IMR-90 (cell line): ENCODE measurements around the gene ATG7. TPM values are rescaled to one million over a fixed set of nuclear protein-coding genes. Genes with fewer than 3 reads are reported as not detected.

Experiments used
- ATAC-seq: fragments of 200-7000 bp; cut with Tn5 transposase; 2 replicates; pipeline ENCODE4 v1.9.1; 2020; ENCODE audit warnings: low read depth, mild to moderate bottlenecking, moderate library complexity
- BruUV-seq: library from RNA; stranded (reverse); fragments of 400-500 nt; replicated peaks from 2 replicates; lab custom pipeline; 2021; lab: Mats Ljungman, UMichigan
- CTCF ChIA-PET: fragments of 300-600 bp; formaldehyde crosslinking; extraction: SDS; loops from one replicate; lab custom pipeline; 2021; ENCODE audit warnings: antibody characterized with exemption; lab: Yijun Ruan, JAX
- POLR2A ChIA-PET: fragments of 300-600 bp; sonication (Branson Sonifier 250); formaldehyde crosslinking; loops from one replicate; lab custom pipeline; 2022; ENCODE audit warnings: antibody characterized with exemption; ENCODE audit not compliant: unreplicated experiment; lab: Charles Lee
- DNase-seq: peaks from one replicate; pipeline ENCODE4 v3.0.0; 2013
- H2AFZ ChIP-seq: replicated peaks from 2 replicates; pipeline ENCODE3; 2013; ENCODE audit warnings: low read length, mild to moderate bottlenecking; ENCODE audit not compliant: poor library complexity
- H2AK5ac ChIP-seq: 2 replicates; pipeline ENCODE4 v1.6.1; 2013; ENCODE audit warnings: low read depth, low read length, inconsistent platforms
- H2AK9ac ChIP-seq: replicated peaks from 2 replicates; pipeline ENCODE3; 2013; ENCODE audit warnings: mild to moderate bottlenecking, low read depth, low read length, moderate library complexity; ENCODE audit not compliant: poor library complexity
- H2BK120ac ChIP-seq: 2 replicates; pipeline ENCODE4 v1.6.1; 2013; ENCODE audit warnings: low read depth, low read length, inconsistent platforms
- H2BK15ac ChIP-seq: 3 replicates; pipeline ENCODE4 v1.6.1; 2013; ENCODE audit warnings: low read depth, low read length, inconsistent platforms
- H2BK20ac ChIP-seq: 2 replicates; pipeline ENCODE4 v1.6.1; 2013; ENCODE audit warnings: low read depth, mild to moderate bottlenecking, inconsistent platforms, low read length, moderate library complexity
- H2BK5ac ChIP-seq: 2 replicates; pipeline ENCODE4 v1.6.1; 2013; ENCODE audit warnings: mild to moderate bottlenecking, low read depth, low read length, inconsistent platforms; ENCODE audit not compliant: poor library complexity, severe bottlenecking
- H3K14ac ChIP-seq: replicated peaks from 2 replicates; pipeline ENCODE4 v1.6.1; 2013; ENCODE audit warnings: low read depth, low read length, inconsistent platforms
- H3K18ac ChIP-seq: 2 replicates; pipeline ENCODE4 v1.6.1; 2013; ENCODE audit warnings: low read depth, low read length, control low read depth
- H3K23ac ChIP-seq: 2 replicates; pipeline ENCODE4 v1.6.1; 2013; ENCODE audit warnings: low read depth, low read length, inconsistent platforms
- H3K27ac ChIP-seq: 2 replicates; pipeline ENCODE4 v1.5.1; 2013; ENCODE audit warnings: mild to moderate bottlenecking, control low read depth, low read length; ENCODE audit not compliant: insufficient read depth
- H3K27me3 ChIP-seq: 2 replicates; pipeline ENCODE4 v1.6.1; 2013; ENCODE audit warnings: low read length; ENCODE audit not compliant: control insufficient read depth, insufficient read depth
- H3K36me3 ChIP-seq: 2 replicates; pipeline ENCODE4 v1.6.1; 2013; ENCODE audit warnings: low read length, mixed read lengths; ENCODE audit not compliant: control insufficient read depth, insufficient read depth
- H3K4ac ChIP-seq: 2 replicates; pipeline ENCODE4 v1.6.1; 2013; ENCODE audit warnings: low read depth, low read length, inconsistent platforms
- H3K4me1 ChIP-seq: 2 replicates; pipeline ENCODE4 v1.6.1; 2013; ENCODE audit warnings: low read length, mixed read lengths; ENCODE audit not compliant: control insufficient read depth, insufficient read depth
- H3K4me2 ChIP-seq: 2 replicates; pipeline ENCODE4 v1.6.1; 2013; ENCODE audit warnings: low read depth, mild to moderate bottlenecking, control low read depth, low read length, moderate library complexity
- H3K4me3 ChIP-seq: 2 replicates; pipeline ENCODE4 v1.5.1; 2013; ENCODE audit warnings: low read depth, mild to moderate bottlenecking, control low read depth, low read length, moderate library complexity; ENCODE audit not compliant: insufficient read depth
- H3K56ac ChIP-seq: 2 replicates; pipeline ENCODE4 v1.6.1; 2013; ENCODE audit warnings: low read length, inconsistent platforms; ENCODE audit not compliant: insufficient read depth; ENCODE audit errors: extremely low read depth
- H3K79me1 ChIP-seq, 2 experiments: 2 replicates each; pipeline ENCODE4 v1.6.1; 2013; ENCODE audit warnings: low read length in 2 of 2, inconsistent platforms in 1 of 2, low read depth in 1 of 2
- H3K9ac ChIP-seq: 2 replicates; pipeline ENCODE4 v1.6.1; 2013; ENCODE audit warnings: low read depth, low read length, control low read depth
- H3K9me1 ChIP-seq: 2 replicates; pipeline ENCODE4 v1.6.1; 2013; ENCODE audit warnings: low read length, inconsistent platforms; ENCODE audit not compliant: insufficient read depth
- H3K9me3 ChIP-seq: 2 replicates; pipeline ENCODE4 v1.6.1; 2013; ENCODE audit warnings: low read length; ENCODE audit not compliant: control insufficient read depth, insufficient read depth
- H4K20me1 ChIP-seq: 2 replicates; pipeline ENCODE4 v1.6.1; 2013; ENCODE audit warnings: low read length, inconsistent platforms; ENCODE audit not compliant: insufficient read depth
- H4K5ac ChIP-seq: 2 replicates; pipeline ENCODE4 v1.6.1; 2013; ENCODE audit warnings: mild to moderate bottlenecking, low read depth, low read length, control low read depth
- H4K8ac ChIP-seq, 2 experiments: 2 replicates each; pipeline ENCODE4 v1.6.1; 2013; ENCODE audit warnings: low read depth in 2 of 2, low read length in 2 of 2, control low read depth in 1 of 2, inconsistent platforms in 1 of 2
- H4K91ac ChIP-seq: 2 replicates; pipeline ENCODE4 v1.6.1; 2013; ENCODE audit warnings: low read depth, low read length, inconsistent platforms; ENCODE audit not compliant: insufficient read depth
- BHLHE40 ChIP-seq: fragments of 150-350 bp; IDR thresholded peaks from 2 replicates; pipeline ENCODE4 v1.6.1; 2016; ENCODE audit warnings: mild to moderate bottlenecking, low read depth, low read length
- CEBPB ChIP-seq: IDR thresholded peaks from 2 replicates; pipeline ENCODE4 v1.6.1; 2012; ENCODE audit warnings: low read depth, low read length, improper control_type of control experiment
- CTCF ChIP-seq: conservative IDR thresholded peaks from 2 replicates; pipeline ENCODE4 v1.5.1; 2012; ENCODE audit warnings: mild to moderate bottlenecking, low read depth, low read length, improper control_type of control experiment
- ELK1 ChIP-seq: fragments of 150-350 bp; IDR thresholded peaks from 2 replicates; pipeline ENCODE4 v1.6.1; 2016; ENCODE audit warnings: low read depth, mild to moderate bottlenecking, low read length, moderate library complexity, borderline replicate concordance
- FOS ChIP-seq: fragments of 150-350 bp; IDR thresholded peaks from 2 replicates; pipeline ENCODE4 v1.6.1; 2016; ENCODE audit warnings: low read depth, low read length
- MAFK ChIP-seq: IDR thresholded peaks from 2 replicates; pipeline ENCODE4 v1.6.1; 2012; ENCODE audit warnings: low read depth, low read length, improper control_type of control experiment
- NFE2L2 ChIP-seq: fragments of 150-350 bp; IDR thresholded peaks from 2 replicates; pipeline ENCODE4 v1.6.1; 2016; ENCODE audit warnings: low read depth, mild to moderate bottlenecking, low read length
- POLR2A ChIP-seq: IDR thresholded peaks from 2 replicates; pipeline ENCODE4 v1.6.1; 2012; ENCODE audit warnings: mild to moderate bottlenecking, low read depth, low read length
- RAD21 ChIP-seq: IDR thresholded peaks from 2 replicates; pipeline ENCODE4 v1.6.1; 2012; ENCODE audit warnings: low read length, improper control_type of control experiment
- RCOR1 ChIP-seq: IDR thresholded peaks from 2 replicates; pipeline ENCODE4 v1.6.1; 2012; ENCODE audit warnings: mild to moderate bottlenecking, low read length, improper control_type of control experiment; ENCODE audit not compliant: insufficient replicate concordance
- RFX5 ChIP-seq: IDR thresholded peaks from 2 replicates; pipeline ENCODE4 v1.8.0; 2012; ENCODE audit warnings: low read depth, mild to moderate bottlenecking, low read length, moderate library complexity
- SMC3 ChIP-seq: fragments of 150-350 bp; IDR thresholded peaks from 2 replicates; pipeline ENCODE4 v1.6.1; 2016; ENCODE audit warnings: low read depth, mild to moderate bottlenecking, antibody characterized with exemption, low read length, moderate library complexity
- WGBS, 2 experiments: methylation state at CpG; one replicate each; pipeline versions ENCODE4 v1.1.5 to v1.1.7; 2013; ENCODE audit warnings: missing lambda C conversion rate in 2 of 2; ENCODE audit not compliant: insufficient read length in 1 of 2; ENCODE audit errors: extremely low coverage in 2 of 2; 5-methylcytosine and 5-hydroxymethylcytosine counted together
- dilution Hi-C: fragments of 300-500 bp; cut with HindIII; formaldehyde crosslinking; loops from one replicate; pipeline ENCODE4 v1.14.3; 2018; ENCODE audit warnings: low sequenced_read_pairs; ENCODE audit not compliant: unreplicated experiment
- in situ Hi-C: fragments of 300-500 bp; cut with MboI; formaldehyde crosslinking; loops from 3 replicates; pipeline ENCODE4 v1.14.3; 2019; ENCODE audit warnings: low sequenced_read_pairs, inconsistent platforms, mixed read lengths
- intact Hi-C: fragments of 100-400 bp; cut with micrococcal nuclease; formaldehyde crosslinking; loops from 2 replicates; pipeline ENCODE4 v1.10.0; 2022
- polyA plus RNA-seq, 3 experiments: library from polyadenylated mRNA; depleted of rRNA; stranded (reverse); fragments of >200 nt; gene quantifications; 2 replicates each; pipeline ENCODE4 v1.2.3, GENCODE V29; 2012; ENCODE audit warnings: low replicate concordance in 1 of 3
- total RNA-seq: library from RNA; depleted of rRNA; stranded (reverse); fragments of >200 nt; gene quantifications from 2 replicates; pipeline ENCODE4 v1.2.3, GENCODE V29; 2012

ATG7 gene
- total and polyA plus RNA-seq, 2 of the 4 experiments (the other 2 are of a cell fraction), result 15.6 to 51.4 TPM

GRCh38 chr3:11480663-11481298, 208.6 kb downstream of the ATG7 start:
- H3K56ac ChIP-seq, result no peak overlapping the region
- no peak overlapping the region for H2BK15ac ChIP-seq
- no peak for TF ChIP-seq SMC3
- TF ChIP-seq FOS, result no peak
- TF ChIP-seq NFE2L2, result no peak
- no peak for TF ChIP-seq MAFK
- TF ChIP-seq RAD21, result no peak
- TF ChIP-seq CEBPB, result no peak
- no peak for TF ChIP-seq BHLHE40
- TF ChIP-seq POLR2A, result no peak
- no peak for TF ChIP-seq RCOR1
- no peak for TF ChIP-seq RFX5
- TF ChIP-seq CTCF, result no peak
- no peak for TF ChIP-seq ELK1
- H3K79me1 ChIP-seq, result peaks cover 0 to 25% of the 10 kb centered on the region in 2 experiments; a peak in 1 of 4 replicates
- no peak overlapping the region for H3K9ac ChIP-seq
- H4K20me1 ChIP-seq, result no peaks in the 10 kb centered on the region
- H3K4me2 ChIP-seq, result no peak overlapping the region
- no peak overlapping the region for H2AFZ ChIP-seq
- no peak overlapping the region for H3K27ac ChIP-seq
- no TSS peak for BruUV-seq
- H4K8ac ChIP-seq, result no peak overlapping the region
- H3K4me1 ChIP-seq, result peaks cover 13% of the 10 kb centered on the region
- H3K4me3 ChIP-seq, result no peak overlapping the region
- intact Hi-C loops, result no loop called here
- H2BK120ac ChIP-seq, result no peak overlapping the region
- H4K5ac ChIP-seq, result no peak overlapping the region
- H2AK5ac ChIP-seq, result no peak overlapping the region
- no peak overlapping the region for H2AK9ac ChIP-seq
- H3K23ac ChIP-seq, result no peak overlapping the region
- H3K9me3 ChIP-seq, result no peaks in the 10 kb centered on the region
- peaks cover 4% of the 10 kb centered on the region; the same call in 1 of the 2 replicates for H3K9me1 ChIP-seq
- no peak overlapping the region for H4K91ac ChIP-seq
- CTCF ChIA-PET, result no interaction called here
- H3K18ac ChIP-seq, result no peak overlapping the region
- no peaks in the 10 kb centered on the region for H3K36me3 ChIP-seq
- H2BK5ac ChIP-seq, result no peak overlapping the region
- dilution Hi-C loops, result no loop called here
- DNase-seq, result no peak
- no peak overlapping the region for H3K14ac ChIP-seq
- H2BK20ac ChIP-seq, result no peak overlapping the region
- in situ Hi-C loops, result no loop called here
- ATAC-seq, result no peak
- POLR2A ChIA-PET, result no interaction called here
- WGBS, 2 experiments, result 85% methylated on average over 3 of the region's 7 CpGs; no CpG with 5 or more reads in 1 of the 2 experiments
- H3K4ac ChIP-seq, result no peak overlapping the region; the same call in 1 of the 2 replicates
- H3K27me3 ChIP-seq, result no peaks in the 10 kb centered on the region
